Gastroesophageal sphincter (tissue), 3 donors: ENCODE measurements around the gene PNMA8B.

Experiments
- CTCF ChIP-seq, 4 experiments: fragments of 200-600 bp in 2 of 4; fragments of 450-650 bp in 2 of 4; sonication (generic) in 1 of 4; IDR thresholded peaks; one replicate each; pipeline ENCODE4 v1.5.1; 2017 to 2019; ENCODE audit warnings: antibody characterized with exemption in 4 of 4, mild to moderate bottlenecking in 2 of 4, moderate library complexity in 2 of 4
- EP300 ChIP-seq: sonication (generic); formaldehyde crosslinking; IDR thresholded peaks from one replicate; pipeline ENCODE4 v1.6.1; 2017; ENCODE audit warnings: antibody characterized with exemption, mild to moderate bottlenecking
- POLR2A ChIP-seq, 2 donors: fragments of 450-650 bp; IDR thresholded peaks; one replicate each; pipeline ENCODE4 v1.6.1; 2017; ENCODE audit warnings: antibody characterized with exemption in 2 of 2, mild to moderate bottlenecking in 2 of 2, moderate library complexity in 1 of 2
- POLR2AphosphoS5 ChIP-seq: sonication (generic); formaldehyde crosslinking; IDR thresholded peaks from one replicate; pipeline ENCODE4 v1.6.1; 2017; ENCODE audit warnings: antibody characterized with exemption

GRCh38 chr19:46469541-46470185 is 26.0 kb downstream of the PNMA8B start:
- TF ChIP-seq POLR2A (IDR thresholded peaks at IDR 0.05): no peak
- TF ChIP-seq CTCF (IDR thresholded peaks at IDR 0.05): no peak
- TF ChIP-seq POLR2AphosphoS5: no peak
- TF ChIP-seq EP300: no peak
